OCI-LY3 (cell line): ENCODE measurements around the gene FAM163A.

Experiments
- H2AFZ ChIP-seq: fragments of 200-600, 300-600 bp; shearing (Covaris generic); 2 replicates; pipeline ENCODE4 v1.6.0; 2014; ENCODE audit warnings: antibody characterized with exemption, low read depth, low read length
- H3K27ac ChIP-seq: fragments of 200-600, 300-600 bp; sonication (generic); 2 replicates; pipeline ENCODE4 v1.5.1; 2014; ENCODE audit warnings: mild to moderate bottlenecking, low read length, moderate library complexity, mixed read lengths
- H3K27me3 ChIP-seq: fragments of 200-600, 300-600 bp; sonication (generic); 2 replicates; pipeline ENCODE4 v1.6.1; 2014; ENCODE audit warnings: low read depth, low read length, mixed read lengths
- H3K36me3 ChIP-seq: fragments of 200-600, 300-600 bp; sonication (generic); replicated peaks from 2 replicates; pipeline ENCODE3; 2014; ENCODE audit warnings: low read depth, low read length, mixed read lengths
- H3K4me1 ChIP-seq: fragments of 300-600, 200-600 bp; sonication (generic); 2 replicates; pipeline ENCODE4 v1.6.1; 2014; ENCODE audit warnings: low read length, mixed read lengths
- H3K4me2 ChIP-seq: fragments of 200-600, 300-600 bp; sonication (generic); 2 replicates; pipeline ENCODE4 v1.6.1; 2014; ENCODE audit warnings: low read length, mixed read lengths
- H3K4me3 ChIP-seq: fragments of 300-600, 200-600 bp; sonication (generic); 2 replicates; pipeline ENCODE4 v1.5.1; 2014; ENCODE audit warnings: antibody characterized with exemption, mild to moderate bottlenecking, low read length, moderate library complexity
- H3K79me2 ChIP-seq: fragments of 300-600, 200-600 bp; shearing (Covaris generic); 2 replicates; pipeline ENCODE4 v1.6.1; 2014; ENCODE audit warnings: mild to moderate bottlenecking, low read length, mixed read lengths
- H3K9ac ChIP-seq: fragments of 300-600, 200-600 bp; shearing (Covaris generic); 2 replicates; pipeline ENCODE4 v1.6.0; 2014; ENCODE audit warnings: mild to moderate bottlenecking, low read length, moderate library complexity
- H3K9me3 ChIP-seq: fragments of 200-600, 300-600 bp; shearing (Covaris generic); 2 replicates; pipeline ENCODE4 v1.6.1; 2014; ENCODE audit warnings: low read length, mixed read lengths; ENCODE audit not compliant: insufficient read depth
- H4K20me1 ChIP-seq: fragments of 200-600, 300-600 bp; sonication (generic); 2 replicates; pipeline ENCODE4 v1.6.1; 2016; ENCODE audit warnings: low read length, mixed read lengths; ENCODE audit not compliant: insufficient read depth
- CTCF ChIP-seq: fragments of 200-600, 300-600 bp; sonication (generic); IDR thresholded peaks from 2 replicates; pipeline ENCODE4 v1.5.1; 2014; ENCODE audit warnings: antibody characterized with exemption, low read length, low read depth
- EZH2phosphoT487 ChIP-seq: fragments of 200-600 bp; shearing (Covaris generic); IDR thresholded peaks from 2 replicates; pipeline ENCODE4 v1.6.1; 2018; ENCODE audit warnings: antibody characterized with exemption, mixed run types, low read depth

The FAM163A gene

DNA sequence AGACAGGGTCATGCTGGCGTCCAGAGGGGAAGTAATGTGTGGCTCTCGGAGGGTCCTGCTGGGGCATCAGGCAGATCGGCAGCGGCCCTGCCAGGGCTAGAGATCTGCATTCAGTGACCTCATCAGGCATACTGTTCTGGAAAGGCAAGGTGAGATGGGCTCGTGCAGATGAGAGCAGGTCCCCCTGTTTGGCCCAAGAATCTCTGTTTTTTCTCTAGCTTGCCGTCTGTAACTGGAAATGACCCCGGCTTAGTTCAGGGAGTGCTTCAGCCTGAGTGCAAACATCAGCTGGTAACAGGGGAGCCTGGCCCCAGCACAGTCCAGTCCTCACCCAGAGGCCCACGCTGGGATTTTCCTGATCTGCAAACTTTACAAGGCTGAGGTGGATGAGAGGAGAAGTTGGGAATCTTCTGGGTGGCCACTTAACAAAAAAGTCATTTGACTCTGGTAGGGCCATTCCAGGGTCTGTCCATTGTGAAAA is 2.1 kb downstream of the FAM163A start:
- Histone ChIP-seq H3K27ac (no peak overlapping the region), H3K27me3 (peaks cover 11% of the 10 kb centered on the region; the same call in 1 of the 2 replicates), H3K4me1 (no peaks in the 10 kb centered on the region), H3K9me3 (no peaks in the 10 kb centered on the region), H3K79me2 (no peaks in the 10 kb centered on the region), H3K4me2 (no peak overlapping the region), H3K9ac (no peak overlapping the region), H3K36me3 (no peaks in the 10 kb centered on the region), H2AFZ (no peak overlapping the region), H4K20me1 (no peaks in the 10 kb centered on the region), H3K4me3 (no peak overlapping the region)
- no peak for TF ChIP-seq CTCF
- TF ChIP-seq EZH2phosphoT487 = no peak

DNA sequence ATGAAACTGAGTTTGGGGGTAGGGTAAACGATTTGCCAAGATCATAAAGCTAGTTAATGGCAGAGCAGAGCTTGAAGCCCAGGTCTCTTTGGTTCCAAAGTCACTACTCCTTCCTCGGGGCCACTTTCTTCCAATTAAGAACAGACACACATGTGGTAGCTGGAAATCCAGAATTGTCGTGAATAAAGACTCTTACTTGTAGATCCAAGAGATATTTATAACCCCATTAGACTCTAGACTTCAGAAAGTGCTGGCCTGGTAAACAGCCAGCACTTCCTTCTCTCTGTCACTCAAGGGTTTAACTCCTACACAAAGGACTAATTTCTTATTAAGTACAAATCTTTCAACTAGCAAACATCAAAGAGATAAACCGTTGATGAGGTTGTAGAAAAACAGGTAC is 2.7 kb downstream of the FAM163A start:
- no peaks in the 10 kb centered on the region for H3K36me3 ChIP-seq
- no peaks in the 10 kb centered on the region for H3K9me3 ChIP-seq
- H4K20me1 ChIP-seq = no peaks in the 10 kb centered on the region
- H3K79me2 ChIP-seq = no peaks in the 10 kb centered on the region
- H3K27me3 ChIP-seq = peaks cover 11% of the 10 kb centered on the region; the same call in 1 of the 2 replicates
- H3K27ac ChIP-seq = no peak overlapping the region
- H2AFZ ChIP-seq = no peak overlapping the region
- H3K4me2 ChIP-seq = no peak overlapping the region
- no peaks in the 10 kb centered on the region for H3K4me1 ChIP-seq
- H3K4me3 ChIP-seq = no peak overlapping the region
- TF ChIP-seq CTCF (no peak), EZH2phosphoT487 (no peak)
- H3K9ac ChIP-seq = no peak overlapping the region

DNA sequence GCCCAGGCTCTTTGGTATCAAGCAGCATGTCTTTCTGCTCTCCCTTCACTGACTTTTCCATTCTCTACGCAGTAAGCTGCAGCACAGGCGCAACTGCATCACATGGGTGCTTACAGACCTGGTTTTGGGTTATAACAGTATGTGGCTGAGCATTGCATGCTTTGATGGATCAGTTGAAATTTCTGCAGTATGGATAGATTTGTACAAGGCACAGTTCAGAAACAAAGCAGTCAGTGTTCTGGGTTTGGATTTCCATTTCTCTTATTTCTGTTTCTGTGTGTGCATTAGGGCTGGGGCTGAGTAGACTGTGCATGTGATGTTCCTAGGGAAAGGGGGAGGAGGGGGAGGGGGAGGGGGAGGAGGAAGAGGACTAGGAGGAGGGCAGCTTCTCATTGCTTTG is 4.5 kb downstream of the FAM163A start:
- TF ChIP-seq CTCF (no peak), EZH2phosphoT487 (no peak)
- no peaks in the 10 kb centered on the region for H3K4me1 ChIP-seq
- H3K27me3 ChIP-seq = peaks cover 11% of the 10 kb centered on the region; the same call in 1 of the 2 replicates
- no peaks in the 10 kb centered on the region for H3K9me3 ChIP-seq
- no peaks in the 10 kb centered on the region for H3K79me2 ChIP-seq
- H3K4me3 ChIP-seq = no peak overlapping the region
- no peaks in the 10 kb centered on the region for H4K20me1 ChIP-seq
- no peak overlapping the region for H2AFZ ChIP-seq
- no peaks in the 10 kb centered on the region for H3K36me3 ChIP-seq
- no peak overlapping the region for H3K9ac ChIP-seq
- no peak overlapping the region for H3K27ac ChIP-seq
- H3K4me2 ChIP-seq = no peak overlapping the region

- Histone ChIP-seq H3K9me3 (no peaks in the 10 kb centered on the region), H3K27me3 (peaks cover 11% of the 10 kb centered on the region; the same call in 1 of the 2 replicates), H3K4me2 (no peak overlapping the region), H2AFZ (no peak overlapping the region), H3K9ac (no peak overlapping the region), H3K4me1 (no peaks in the 10 kb centered on the region), H3K27ac (no peak overlapping the region), H4K20me1 (no peaks in the 10 kb centered on the region), H3K4me3 (no peak overlapping the region), H3K36me3 (no peaks in the 10 kb centered on the region), H3K79me2 (no peaks in the 10 kb centered on the region)
- TF ChIP-seq CTCF (no peak), EZH2phosphoT487 (no peak)
These were observed 5.7 kb downstream of the FAM163A start for GRCh38 chr1:179748772-179749171.
